Measurements from ENCODE around the gene PPP1R3G.

Gene PPP1R3G

DNA sequence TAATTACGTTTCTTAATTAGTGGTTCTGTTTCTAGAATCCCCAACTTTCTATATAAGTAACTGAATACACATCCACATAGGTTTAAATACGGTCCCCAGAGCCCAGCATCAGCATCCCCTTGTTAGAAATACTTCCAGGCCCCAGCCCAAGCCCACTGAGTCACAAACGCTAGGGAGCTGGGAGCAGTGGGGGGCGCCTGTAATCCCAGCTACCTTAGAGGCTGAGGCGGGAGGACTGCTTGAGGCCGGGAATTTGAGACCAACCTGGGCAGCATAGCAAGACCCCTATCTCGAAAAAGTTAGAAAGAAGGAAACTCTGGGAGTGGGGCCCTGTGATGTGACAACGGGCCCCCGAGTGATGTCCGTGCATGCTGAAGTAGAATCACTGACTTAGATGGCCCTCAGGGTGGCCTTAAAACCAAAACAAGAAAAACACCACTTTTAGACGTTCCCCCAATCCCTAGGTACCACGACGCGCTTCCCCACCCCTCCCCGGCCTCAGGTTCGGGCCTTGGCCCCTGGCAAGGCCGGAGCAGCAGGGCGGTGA lies 1.3 kb upstream of the PPP1R3G start:
- Histone ChIP-seq H3K4me3 (ENCODE audit: low read length) (peak overlapping the region; percentile 49; the same call in 1 of the 2 replicates), H3K36me3 (ENCODE audit: control insufficient read depth, insufficient read depth, low read length) (no peaks in the 10 kb centered on the region), H3K9me3 (ENCODE audit: control insufficient read depth, insufficient read depth, low read length) (no peaks in the 10 kb centered on the region), H3K27ac (ENCODE audit: low read length) (no peak overlapping the region), H3K4me1 (ENCODE audit: control insufficient read depth, insufficient read depth, low read length) (peaks cover 6% of the 10 kb centered on the region), H3K27me3 (ENCODE audit: control insufficient read depth, insufficient read depth, low read length) (peaks cover 38% of the 10 kb centered on the region)
- DNase-seq (ENCODE audit: low read depth, low spot score), result no peak
- WGBS (ENCODE audit: insufficient coverage, insufficient read length), result no CpG with 5 or more reads among the region's 18 CpGs

DNA sequence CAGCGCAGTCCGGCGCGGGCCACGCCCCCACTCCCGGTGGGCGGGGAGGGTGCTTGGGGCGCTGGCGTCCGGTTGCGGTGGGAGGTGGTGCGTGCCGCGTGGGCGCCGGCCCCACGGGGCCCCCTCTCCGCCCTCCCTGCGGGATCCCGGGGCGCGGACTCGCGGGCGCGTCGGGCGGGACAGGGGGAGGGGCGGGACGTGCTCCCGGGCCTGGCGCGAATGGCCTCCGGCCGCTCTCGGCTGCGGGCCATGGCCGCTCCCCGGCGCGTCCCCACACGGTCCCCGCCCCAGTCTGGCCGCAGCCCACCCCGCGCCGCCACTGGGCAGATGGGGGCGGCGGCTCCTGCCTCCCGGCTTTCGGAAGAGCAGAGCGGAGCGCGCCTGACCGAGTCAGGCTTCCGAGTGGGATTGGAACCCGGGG lies 771 bp upstream of the PPP1R3G start:
- H3K9me3 ChIP-seq (ENCODE audit: control insufficient read depth, insufficient read depth, low read length), result no peaks in the 10 kb centered on the region
- H3K36me3 ChIP-seq (ENCODE audit: control insufficient read depth, insufficient read depth, low read length), result no peaks in the 10 kb centered on the region
- no CpG with 5 or more reads among the region's 57 CpGs for WGBS (ENCODE audit: insufficient coverage, insufficient read length)
- no peak overlapping the region for H3K27ac ChIP-seq (ENCODE audit: low read length)
- H3K4me1 ChIP-seq (ENCODE audit: control insufficient read depth, insufficient read depth, low read length), result peaks cover 6% of the 10 kb centered on the region
- no peak for DNase-seq (ENCODE audit: low read depth, low spot score)
- peak overlapping the region; percentile 49; the same call in 1 of the 2 replicates for H3K4me3 ChIP-seq (ENCODE audit: low read length)
- H3K27me3 ChIP-seq (ENCODE audit: control insufficient read depth, insufficient read depth, low read length), result peaks cover 38% of the 10 kb centered on the region

DNA sequence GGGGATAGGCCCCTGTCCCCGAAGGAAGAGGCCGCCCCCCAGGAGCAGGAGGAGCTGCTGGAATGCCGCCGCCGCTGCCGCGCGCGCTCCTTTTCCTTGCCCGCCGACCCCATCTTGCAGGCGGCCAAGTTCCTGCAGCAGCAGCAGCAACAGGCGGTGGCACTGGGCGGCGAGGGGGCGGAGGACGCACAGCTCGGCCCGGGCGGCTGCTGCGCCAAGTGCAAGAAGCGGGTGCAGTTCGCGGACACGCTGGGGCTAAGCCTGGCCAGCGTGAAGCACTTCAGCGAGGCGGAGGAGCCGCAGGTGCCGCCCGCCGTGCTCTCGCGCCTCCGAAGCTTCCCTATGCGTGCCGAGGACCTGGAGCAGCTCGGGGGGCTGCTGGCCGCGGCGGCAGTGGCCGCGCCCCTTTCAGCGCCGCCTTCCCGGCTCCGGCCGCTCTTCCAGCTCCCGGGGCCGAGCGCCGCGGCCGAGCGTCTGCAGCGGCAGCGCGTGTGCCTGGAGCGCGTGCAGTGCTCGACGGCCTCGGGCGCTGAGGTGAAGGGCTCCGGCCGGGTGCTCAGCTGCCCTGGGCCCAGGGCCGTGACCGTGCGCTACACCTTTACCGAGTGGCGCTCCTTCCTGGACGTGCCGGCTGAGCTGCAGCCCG lies 630 bp downstream of the PPP1R3G start:
- DNase-seq (ENCODE audit: low read depth, low spot score), result no peak
- no CpG with 5 or more reads among the region's 74 CpGs for WGBS (ENCODE audit: insufficient coverage, insufficient read length)
- peak overlapping the region; percentile 49; the same call in 1 of the 2 replicates for H3K4me3 ChIP-seq (ENCODE audit: low read length)
- H3K36me3 ChIP-seq (ENCODE audit: control insufficient read depth, insufficient read depth, low read length), result no peaks in the 10 kb centered on the region
- no peaks in the 10 kb centered on the region for H3K9me3 ChIP-seq (ENCODE audit: control insufficient read depth, insufficient read depth, low read length)
- peaks cover 38% of the 10 kb centered on the region for H3K27me3 ChIP-seq (ENCODE audit: control insufficient read depth, insufficient read depth, low read length)
- peaks cover 6% of the 10 kb centered on the region for H3K4me1 ChIP-seq (ENCODE audit: control insufficient read depth, insufficient read depth, low read length)
- H3K27ac ChIP-seq (ENCODE audit: low read length), result no peak overlapping the region

DNA sequence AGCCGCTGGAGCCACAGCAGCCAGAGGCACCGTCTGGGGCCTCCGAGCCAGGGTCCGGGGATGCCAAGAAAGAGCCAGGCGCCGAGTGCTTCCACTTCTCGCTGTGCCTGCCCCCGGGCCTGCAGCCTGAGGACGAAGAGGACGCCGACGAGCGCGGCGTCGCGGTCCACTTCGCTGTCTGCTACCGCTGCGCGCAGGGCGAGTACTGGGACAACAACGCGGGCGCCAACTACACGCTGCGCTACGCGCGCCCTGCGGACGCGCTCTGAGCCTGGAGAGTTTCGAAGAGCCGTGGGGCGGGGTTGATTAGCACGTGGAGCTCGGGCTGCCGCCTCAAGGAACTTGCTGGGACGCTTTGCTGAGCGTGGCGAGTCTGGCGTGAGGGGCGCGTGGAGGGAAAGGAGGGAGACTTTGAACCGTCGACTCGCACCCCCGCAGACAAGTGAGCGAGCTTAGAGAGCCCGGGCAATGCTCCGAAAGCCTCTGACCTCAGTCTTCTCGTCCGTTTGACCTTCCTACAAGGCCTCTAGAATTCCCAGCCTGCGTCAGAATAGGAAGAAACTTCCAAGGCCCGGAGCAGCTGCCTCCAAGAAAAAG lies 1.3 kb downstream of the PPP1R3G start:
- peak overlapping the region; percentile 5; the same call in 1 of the 2 replicates for H3K4me3 ChIP-seq (ENCODE audit: low read length)
- WGBS (ENCODE audit: insufficient coverage, insufficient read length), result no CpG with 5 or more reads among the region's 56 CpGs
- peaks cover 37% of the 10 kb centered on the region for H3K27me3 ChIP-seq (ENCODE audit: control insufficient read depth, insufficient read depth, low read length)

DNA sequence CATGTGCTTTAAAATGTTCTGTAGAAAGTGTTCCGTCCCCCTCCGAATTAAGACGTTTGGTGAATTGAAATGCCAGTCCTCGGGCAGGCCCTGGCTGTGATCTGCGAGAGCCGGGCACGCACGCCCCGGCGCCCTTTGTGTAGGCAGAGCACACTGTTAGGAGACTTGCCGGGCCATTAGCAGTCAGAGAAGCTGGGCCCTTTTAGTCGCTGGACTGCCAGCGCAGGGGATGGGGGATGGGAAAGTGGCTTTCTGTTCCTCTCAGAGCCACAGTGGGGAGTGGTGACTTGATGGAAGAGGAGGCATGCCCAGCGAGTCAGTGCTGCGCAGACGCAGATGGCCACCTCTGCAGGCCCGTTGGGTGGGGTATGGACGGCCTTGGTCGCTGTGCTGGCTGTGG lies 2.2 kb downstream of the PPP1R3G start:
- no peaks in the 10 kb centered on the region for H3K36me3 ChIP-seq (ENCODE audit: control insufficient read depth, insufficient read depth, low read length)
- H3K4me3 ChIP-seq (ENCODE audit: low read length), result no peak overlapping the region
- no CpG with 5 or more reads among the region's 19 CpGs for WGBS (ENCODE audit: insufficient coverage, insufficient read length)
- no peak for DNase-seq (ENCODE audit: low read depth, low spot score)
- peaks cover 6% of the 10 kb centered on the region for H3K4me1 ChIP-seq (ENCODE audit: control insufficient read depth, insufficient read depth, low read length)
- peaks cover 37% of the 10 kb centered on the region for H3K27me3 ChIP-seq (ENCODE audit: control insufficient read depth, insufficient read depth, low read length)
- no peak overlapping the region for H3K27ac ChIP-seq (ENCODE audit: low read length)
- H3K9me3 ChIP-seq (ENCODE audit: control insufficient read depth, insufficient read depth, low read length), result no peaks in the 10 kb centered on the region

More for the DNA sequence above, 1.3 kb downstream of the PPP1R3G start:
- no peak overlapping the region for H3K27ac ChIP-seq (ENCODE audit: low read length)
- H3K4me1 ChIP-seq (ENCODE audit: control insufficient read depth, insufficient read depth, low read length), result peaks cover 6% of the 10 kb centered on the region
- no peak for DNase-seq (ENCODE audit: low read depth, low spot score)
- H3K36me3 ChIP-seq (ENCODE audit: control insufficient read depth, insufficient read depth, low read length), result no peaks in the 10 kb centered on the region
- no peaks in the 10 kb centered on the region for H3K9me3 ChIP-seq (ENCODE audit: control insufficient read depth, insufficient read depth, low read length)

DNA sequence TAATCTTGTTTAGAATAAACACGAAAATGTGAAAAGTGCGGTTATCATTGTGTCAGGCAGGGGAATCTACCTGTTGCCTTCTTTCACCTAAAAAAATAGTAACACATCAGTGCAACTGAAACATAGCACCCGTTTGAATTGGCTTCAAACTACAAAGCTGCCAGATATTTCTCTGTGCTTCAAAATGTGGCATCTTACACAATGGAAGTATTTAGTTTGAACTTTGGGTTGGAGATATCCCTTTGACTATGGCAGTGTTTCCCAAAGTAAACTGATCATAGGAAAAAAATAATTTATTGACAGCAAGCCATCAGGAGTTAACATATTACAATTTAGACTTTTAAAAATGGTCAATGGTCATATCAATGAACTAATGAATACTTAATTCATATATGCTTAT lies 3.6 kb downstream of the PPP1R3G start:
- WGBS (ENCODE audit: insufficient coverage, insufficient read length), result no CpG with 5 or more reads among the region's 3 CpGs
- no peaks in the 10 kb centered on the region for H3K36me3 ChIP-seq (ENCODE audit: control insufficient read depth, insufficient read depth, low read length)
- no peak overlapping the region for H3K27ac ChIP-seq (ENCODE audit: low read length)
- H3K4me3 ChIP-seq (ENCODE audit: low read length), result no peak overlapping the region
- no peaks in the 10 kb centered on the region for H3K9me3 ChIP-seq (ENCODE audit: control insufficient read depth, insufficient read depth, low read length)
- no peak for DNase-seq (ENCODE audit: low read depth, low spot score)
- peaks cover 6% of the 10 kb centered on the region for H3K4me1 ChIP-seq (ENCODE audit: control insufficient read depth, insufficient read depth, low read length)
- H3K27me3 ChIP-seq (ENCODE audit: control insufficient read depth, insufficient read depth, low read length), result peaks cover 32% of the 10 kb centered on the region

DNA sequence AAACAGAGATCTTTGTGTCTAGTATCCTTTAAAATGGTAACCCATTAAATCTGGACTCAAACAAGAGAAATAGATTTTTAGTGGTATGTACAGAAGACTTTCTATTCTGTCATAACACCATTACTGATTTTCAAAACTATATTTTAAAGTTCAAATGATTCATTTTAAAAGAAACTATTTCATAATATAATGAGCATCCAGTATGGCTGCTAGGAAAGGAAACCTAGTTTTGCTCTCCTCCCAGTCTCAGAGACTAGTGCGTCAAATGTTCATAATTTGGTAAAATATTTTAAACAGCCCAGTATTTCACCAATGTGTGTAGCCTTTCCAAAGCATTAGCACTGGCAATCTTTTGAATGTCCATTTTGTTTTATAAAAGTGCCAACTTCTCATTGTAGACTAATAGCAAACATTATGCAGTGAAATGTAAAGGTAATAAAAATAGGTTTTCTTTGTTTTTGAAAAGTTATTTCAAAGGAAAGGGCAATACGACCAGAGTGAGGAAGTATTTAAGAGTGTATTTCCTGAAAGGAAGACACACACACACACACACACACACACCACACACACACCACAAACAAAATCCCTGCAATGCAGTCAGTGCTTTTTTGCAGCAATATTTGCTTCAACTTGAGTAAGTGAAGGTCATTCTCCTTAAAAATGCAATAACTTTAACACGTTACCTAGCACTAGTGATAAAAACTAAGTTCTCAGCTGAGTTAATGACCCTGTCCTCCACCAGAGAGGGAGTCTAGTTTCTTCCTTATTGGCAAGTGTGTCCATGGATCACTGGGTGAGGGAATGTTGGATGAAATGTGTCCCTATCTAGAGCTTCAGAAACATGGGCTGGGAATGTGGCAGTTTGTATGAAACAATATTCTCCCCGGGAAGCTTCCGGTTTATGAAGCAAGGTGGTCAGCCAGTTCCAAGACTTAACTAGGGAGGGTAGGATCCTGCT lies 4.6 kb downstream of the PPP1R3G start:
- H3K36me3 ChIP-seq (ENCODE audit: control insufficient read depth, insufficient read depth, low read length), result no peaks in the 10 kb centered on the region
- no CpG with 5 or more reads among the region's 5 CpGs for WGBS (ENCODE audit: insufficient coverage, insufficient read length)
- peaks cover 6% of the 10 kb centered on the region for H3K4me1 ChIP-seq (ENCODE audit: control insufficient read depth, insufficient read depth, low read length)
- peaks cover 26% of the 10 kb centered on the region for H3K27me3 ChIP-seq (ENCODE audit: control insufficient read depth, insufficient read depth, low read length)
- no peaks in the 10 kb centered on the region for H3K9me3 ChIP-seq (ENCODE audit: control insufficient read depth, insufficient read depth, low read length)
- H3K4me3 ChIP-seq (ENCODE audit: low read length), result no peak overlapping the region
- no peak overlapping the region for H3K27ac ChIP-seq (ENCODE audit: low read length)
- DNase-seq (ENCODE audit: low read depth, low spot score), result no peak

DNA sequence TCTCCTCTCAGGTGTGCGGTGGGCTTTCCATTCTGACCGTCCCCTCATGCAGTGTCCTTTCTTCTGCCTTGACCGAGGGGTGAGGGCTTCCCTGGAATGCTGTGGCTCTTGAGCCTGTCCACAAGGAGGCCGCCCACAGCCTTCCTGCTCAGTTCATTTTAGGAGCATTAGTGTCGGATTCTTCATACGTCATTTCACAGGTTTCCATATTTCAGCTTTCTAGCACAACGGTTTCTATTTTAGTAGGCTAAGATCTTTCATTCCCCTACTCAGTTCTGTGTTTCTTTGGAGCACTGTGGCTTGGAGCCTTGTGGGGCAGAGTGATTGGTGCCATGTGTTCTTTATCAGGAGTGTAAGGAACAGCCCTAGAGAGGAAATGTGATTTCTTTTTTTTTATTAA lies 5.5 kb downstream of the PPP1R3G start:
- Histone ChIP-seq H3K27ac (ENCODE audit: low read length) (no peak overlapping the region), H3K27me3 (ENCODE audit: control insufficient read depth, insufficient read depth, low read length) (peaks cover 18% of the 10 kb centered on the region), H3K36me3 (ENCODE audit: control insufficient read depth, insufficient read depth, low read length) (no peaks in the 10 kb centered on the region), H3K9me3 (ENCODE audit: control insufficient read depth, insufficient read depth, low read length) (no peaks in the 10 kb centered on the region), H3K4me1 (ENCODE audit: control insufficient read depth, insufficient read depth, low read length) (peaks cover 4% of the 10 kb centered on the region), H3K4me3 (ENCODE audit: low read length) (no peak overlapping the region)
- WGBS (ENCODE audit: insufficient coverage, insufficient read length), result no CpG with 5 or more reads among the region's 7 CpGs
- DNase-seq (ENCODE audit: low read depth, low spot score), result no peak

DNA sequence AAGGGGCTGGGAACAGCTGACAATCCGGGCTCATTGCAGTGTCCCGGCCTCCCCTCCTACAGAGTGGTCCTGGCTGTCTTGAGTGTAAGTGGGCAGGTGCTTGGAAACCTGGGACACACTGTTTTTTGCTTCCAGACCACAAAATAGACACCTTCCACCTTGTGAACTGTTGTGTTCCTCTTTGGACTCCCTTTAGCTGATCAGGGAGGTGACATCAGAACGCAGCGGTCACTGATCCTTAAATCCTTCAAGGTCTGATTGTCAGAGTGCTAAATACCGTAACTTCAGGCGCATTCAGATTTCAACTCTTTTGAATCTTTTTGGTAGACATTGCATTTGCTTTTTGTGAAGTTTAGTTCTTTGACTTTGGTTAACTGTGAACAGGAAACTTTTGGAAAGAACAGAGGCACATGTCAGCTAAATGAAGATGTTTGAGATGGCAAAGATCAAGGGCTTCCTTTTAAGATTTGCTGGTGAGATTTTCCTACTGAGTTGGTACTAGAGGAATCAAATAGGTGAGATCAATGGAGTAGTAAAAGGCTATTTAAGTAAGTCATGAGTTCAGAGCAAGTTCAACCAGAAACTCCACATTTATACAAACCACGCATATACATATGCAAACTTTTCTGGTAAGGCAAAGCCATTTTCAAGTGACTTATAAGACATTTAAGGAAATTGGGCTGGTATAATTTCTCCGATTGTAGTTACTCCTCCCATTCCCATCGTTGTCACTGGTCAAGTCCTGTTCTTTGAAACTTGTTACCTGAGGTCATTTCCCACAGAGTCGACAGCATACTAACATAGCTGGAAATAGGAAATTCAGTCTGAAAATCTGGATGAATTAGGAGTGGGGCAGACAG lies 6.3 kb downstream of the PPP1R3G start:
- peaks cover 11% of the 10 kb centered on the region for H3K27me3 ChIP-seq (ENCODE audit: control insufficient read depth, insufficient read depth, low read length)
- H3K4me3 ChIP-seq (ENCODE audit: low read length), result no peak overlapping the region
- DNase-seq (ENCODE audit: low read depth, low spot score), result no peak
- H3K36me3 ChIP-seq (ENCODE audit: control insufficient read depth, insufficient read depth, low read length), result no peaks in the 10 kb centered on the region
- H3K9me3 ChIP-seq (ENCODE audit: control insufficient read depth, insufficient read depth, low read length), result no peaks in the 10 kb centered on the region
- no CpG with 5 or more reads among the region's 10 CpGs for WGBS (ENCODE audit: insufficient coverage, insufficient read length)
- peaks cover 2% of the 10 kb centered on the region; the same call in 1 of the 2 replicates for H3K4me1 ChIP-seq (ENCODE audit: control insufficient read depth, insufficient read depth, low read length)
- no peak overlapping the region for H3K27ac ChIP-seq (ENCODE audit: low read length)
